GM19452 (cell line): ENCODE data around the gene IRX3.
"Not testable (repeated sequence)": the region's sequence is repeated elsewhere in the genome, so short reads cannot be mapped to it uniquely, and the experiment has no call there.

Source experiments
- ATAC-seq: cut with Tn5 transposase; IDR thresholded peaks from one replicate; pipeline ENCODE4 v1.9.1; 2021; ENCODE audit not compliant: unreplicated experiment

The IRX3 gene

GRCh38 chr16:54277845-54278703, 8.5 kb downstream of the IRX3 start:
- no peak for ATAC-seq

DNA sequence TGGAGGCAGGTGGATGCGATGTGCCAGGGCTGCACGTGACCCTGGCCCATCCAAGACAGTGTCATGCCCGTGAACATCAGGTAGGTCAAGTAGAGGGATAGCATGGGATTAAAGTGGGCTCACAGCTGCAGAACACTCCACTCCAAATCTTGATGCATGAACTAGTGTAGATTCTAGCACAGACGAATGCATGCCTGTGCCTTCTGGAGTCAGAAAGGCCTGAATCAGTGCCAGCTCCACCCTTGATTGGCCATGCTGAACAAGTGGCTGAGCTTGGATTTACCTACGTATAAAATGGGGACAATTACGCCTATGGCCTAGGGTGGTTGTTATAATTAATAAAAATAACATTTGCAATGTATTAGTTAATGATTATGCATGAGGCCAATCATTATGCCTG, 10.6 kb downstream of the IRX3 start:
- ATAC-seq, result no peak

GRCh38 chr16:54273566-54273965, 13.0 kb downstream of the IRX3 start:
- ATAC-seq, result no peak

- no peak for ATAC-seq
These were observed 15.9 kb downstream of the IRX3 start for GRCh38 chr16:54270711-54271110.

GRCh38 chr16:54269461-54269860, 17.1 kb downstream of the IRX3 start:
- ATAC-seq, result no peak

- ATAC-seq, result no peak
These were observed 17.8 kb downstream of the IRX3 start for GRCh38 chr16:54268766-54269165.

GRCh38 chr16:54268340-54268739, 18.2 kb downstream of the IRX3 start:
- ATAC-seq, result no peak

DNA sequence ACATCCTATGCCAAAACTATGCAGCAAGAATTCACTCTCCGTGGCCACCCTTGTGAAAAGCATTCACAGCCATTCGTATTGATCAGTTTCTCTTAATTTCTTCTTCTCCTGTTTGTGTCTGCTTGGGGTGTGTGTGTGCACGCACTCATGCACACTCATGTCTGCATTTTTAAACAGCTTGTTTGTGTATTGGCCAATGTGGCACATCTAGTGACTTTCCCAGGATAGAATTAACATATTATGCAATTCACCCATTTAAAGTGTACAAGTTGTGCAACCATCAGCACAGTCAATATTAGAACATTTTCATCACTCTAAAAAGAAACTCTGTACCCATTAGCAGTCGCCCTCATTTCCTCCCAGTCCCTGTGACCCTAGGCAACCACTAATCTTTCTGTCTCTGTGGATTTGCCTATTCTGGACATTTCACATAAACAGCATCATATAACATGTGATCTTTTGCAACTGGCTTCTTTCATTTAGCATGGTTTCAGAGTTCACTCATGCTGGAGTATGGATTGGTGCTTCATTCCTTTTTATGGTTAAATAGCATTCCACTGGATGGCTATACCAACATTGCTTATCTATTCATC, 20.1 kb downstream of the IRX3 start:
- ATAC-seq, result no peak

GRCh38 chr16:54265575-54266107, 20.9 kb downstream of the IRX3 start:
- ATAC-seq, result no peak

GRCh38 chr16:54253118-54253517, 33.5 kb downstream of the IRX3 start:
- ATAC-seq, result no peak

- ATAC-seq, result no peak
These were observed 37.5 kb downstream of the IRX3 start for GRCh38 chr16:54248863-54249710.

- ATAC-seq, result not testable (repeated sequence)
These were observed 38.9 kb downstream of the IRX3 start for GRCh38 chr16:54247705-54248104.

DNA sequence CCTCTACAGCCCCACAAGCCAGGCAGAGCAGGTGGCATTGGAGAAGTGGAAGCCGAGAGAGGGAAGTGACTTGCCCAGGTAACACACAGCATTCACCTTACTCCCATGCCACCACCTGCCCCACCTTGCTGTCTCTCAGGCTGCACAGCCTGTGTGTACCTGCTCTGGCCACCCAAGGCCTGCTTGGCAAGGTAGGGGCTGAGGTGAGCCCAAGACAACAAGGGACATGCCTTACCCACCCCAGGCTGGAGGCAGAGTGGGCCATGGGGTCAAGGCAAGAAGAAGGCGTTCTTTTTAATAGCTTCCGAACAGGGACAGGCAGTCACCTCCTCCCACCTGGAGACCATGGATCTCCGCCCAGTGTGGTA, 40.1 kb downstream of the IRX3 start:
- no peak for ATAC-seq

DNA sequence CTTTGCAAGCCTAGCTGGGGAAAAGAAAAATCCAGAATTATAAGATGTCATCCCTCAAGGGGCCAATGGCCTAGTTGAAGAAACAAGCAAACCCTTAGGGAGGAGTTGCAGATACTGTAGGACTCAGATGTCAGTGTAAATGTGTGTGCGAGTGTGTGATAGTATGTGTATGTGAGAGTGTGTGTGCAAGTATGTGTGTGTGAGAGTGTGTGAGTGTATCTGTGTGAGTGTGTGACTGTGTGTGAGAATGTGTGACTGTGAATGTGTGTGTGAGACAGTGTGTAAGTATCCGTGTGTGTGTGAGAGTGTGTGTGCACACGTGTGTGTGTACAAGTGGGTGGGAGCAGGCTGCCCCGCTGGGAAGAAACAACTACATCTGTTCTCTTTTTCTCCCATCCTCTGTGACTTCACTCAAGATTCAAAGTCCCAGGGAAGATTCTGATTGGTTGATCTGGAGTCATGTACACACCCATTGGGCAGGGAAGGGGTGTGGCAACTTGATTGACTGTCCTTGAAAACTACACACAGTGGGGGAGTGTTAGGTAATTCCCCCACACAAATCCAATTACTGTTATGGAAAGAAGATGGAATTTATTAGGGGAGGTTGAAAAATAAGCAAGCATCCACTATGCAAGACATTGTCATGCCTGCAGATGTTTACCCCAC, 40.7 kb downstream of the IRX3 start:
- ATAC-seq, result no peak

GRCh38 chr16:54244061-54244886, 42.3 kb downstream of the IRX3 start:
- no peak for ATAC-seq

DNA sequence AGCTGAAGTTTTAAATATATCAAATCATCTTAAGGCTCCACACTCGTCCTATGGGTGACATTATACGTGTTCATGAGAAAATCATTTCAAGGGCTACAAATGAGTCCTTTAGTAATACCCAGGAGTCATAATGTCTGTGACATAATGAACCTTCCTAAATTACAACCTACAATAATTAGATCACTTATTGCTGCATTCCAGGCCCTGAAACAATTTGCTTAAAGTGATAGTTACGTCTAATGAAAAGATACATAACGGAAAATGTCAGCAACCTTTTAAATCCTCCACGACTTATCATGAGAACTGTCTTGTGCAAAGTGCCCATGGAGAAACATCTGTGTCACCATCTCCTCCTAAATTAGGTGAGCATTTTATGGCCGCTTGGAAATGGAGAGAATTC, 43.4 kb downstream of the IRX3 start:
- ATAC-seq, result no peak

GRCh38 chr16:54242199-54242598, 44.4 kb downstream of the IRX3 start:
- ATAC-seq, result no peak

DNA sequence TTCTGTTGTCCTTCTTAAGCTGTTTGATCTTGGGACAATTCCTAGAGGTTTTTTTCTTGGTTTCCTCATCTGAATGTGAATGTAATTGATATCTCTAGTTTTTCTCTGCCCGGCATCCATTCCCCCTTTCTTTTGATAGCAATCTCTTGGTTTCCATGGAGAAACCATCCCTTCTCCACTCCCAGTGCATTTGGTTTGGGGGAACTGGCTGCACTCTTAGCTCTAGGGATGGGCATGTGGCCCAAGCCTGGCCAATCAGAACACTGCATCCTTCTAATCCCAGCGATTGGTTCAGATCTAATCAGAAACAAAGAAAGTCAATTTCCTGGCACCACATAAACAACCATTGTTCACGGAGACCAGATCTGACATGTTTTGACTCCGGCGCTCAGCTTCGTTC, 45.1 kb downstream of the IRX3 start:
- ATAC-seq, result no peak

- ATAC-seq, result no peak
These were observed 46.1 kb downstream of the IRX3 start for GRCh38 chr16:54240271-54241129.
